GM12878 (cell line): ENCODE measurements around the gene SCRG1. TPM values are rescaled to one million over a fixed set of nuclear protein-coding genes. Genes with fewer than 3 reads are reported as not detected.

Source experiments
- ATAC-seq: fragments of 200-7000 bp; cut with Tn5 transposase; 3 replicates; pipeline ENCODE4 v1.9.1; 2020; ENCODE audit warnings: mild to moderate bottlenecking, moderate library complexity
- BruUV-seq: library from RNA; stranded (reverse); fragments of 400-500 nt; replicated peaks from 2 replicates; lab custom pipeline; 2021; lab: Mats Ljungman, UMichigan
- CTCF ChIA-PET: fragments of 300-600 bp; sonication (Branson Sonifier 250); formaldehyde crosslinking; extraction: SDS; loops from one replicate; lab custom pipeline; 2021; ENCODE audit warnings: inconsistent platforms; lab: Yijun Ruan, JAX
- POLR2A ChIA-PET: fragments of 350-600 bp; formaldehyde crosslinking; extraction: SDS; loops from one replicate; lab custom pipeline; 2021; ENCODE audit warnings: inconsistent platforms; lab: Charles Lee
- RAD21 ChIA-PET: fragments of 300-600 bp; sonication (Branson Sonifier 250); formaldehyde crosslinking; loops from one replicate; lab custom pipeline; 2023; ENCODE audit warnings: antibody characterized with exemption; ENCODE audit not compliant: unreplicated experiment; lab: Charles Lee
- SMC1A ChIA-PET: fragments of 300-600 bp; sonication (Branson Sonifier 250); formaldehyde crosslinking; loops from one replicate; lab custom pipeline; 2023; ENCODE audit not compliant: unreplicated experiment, uncharacterized antibody; lab: Charles Lee
- DNase-seq: peaks from one replicate; pipeline ENCODE4 v3.0.0-alpha.2; 2011; ENCODE audit warnings: low read depth, low spot score
- FAIRE-seq: peaks from 3 replicates; lab custom pipeline; 2011; peaks lifted over from hg19 to GRCh38; lab: Jason Lieb, UNC
- H2AFZ ChIP-seq: 2 replicates; pipeline ENCODE4 v1.6.0; 2011; ENCODE audit warnings: low read depth, low read length, control low read depth; ENCODE audit not compliant: control insufficient read depth
- H3K27ac ChIP-seq: 2 replicates; pipeline ENCODE4 v1.5.1; 2011; ENCODE audit warnings: control low read depth; ENCODE audit not compliant: control insufficient read depth, insufficient read depth
- H3K27me3 ChIP-seq, 2 experiments: replicated peaks in 1 of 2; 2 replicates each; pipeline versions ENCODE4 v1.6.0 to v1.6.1; 2011; ENCODE audit warnings: low read length in 1 of 2; ENCODE audit not compliant: control insufficient read depth in 2 of 2, insufficient read depth in 2 of 2
- H3K36me3 ChIP-seq, 2 experiments: 2 replicates each; pipeline ENCODE4 v1.5.1; 2011; ENCODE audit warnings: low read length in 1 of 2; ENCODE audit not compliant: control insufficient read depth in 2 of 2, insufficient read depth in 2 of 2
- H3K4me1 ChIP-seq: 2 replicates; pipeline ENCODE4 v1.6.1; 2011; ENCODE audit warnings: mild to moderate bottlenecking, low read length, moderate library complexity, mixed read lengths; ENCODE audit not compliant: control insufficient read depth, insufficient read depth
- H3K4me2 ChIP-seq: 2 replicates; pipeline ENCODE4 v1.6.0; 2011; ENCODE audit warnings: control low read depth; ENCODE audit not compliant: control insufficient read depth, insufficient read depth
- H3K4me3 ChIP-seq: fragments of 200-600 bp; sonication (generic); 2 replicates; pipeline ENCODE4 v1.5.1; 2016
- H3K79me2 ChIP-seq: 2 replicates; pipeline ENCODE4 v1.6.0; 2011; ENCODE audit warnings: low read length; ENCODE audit not compliant: control insufficient read depth, insufficient read depth
- H3K9ac ChIP-seq: 2 replicates; pipeline ENCODE4 v1.8.0; 2011; ENCODE audit warnings: low read length, control low read depth, mixed read lengths; ENCODE audit not compliant: control insufficient read depth, insufficient read depth
- H3K9me3 ChIP-seq: replicated peaks from 3 replicates; pipeline ENCODE4 v1.5.1; 2011; ENCODE audit warnings: mild to moderate bottlenecking, low read length; ENCODE audit not compliant: control insufficient read depth, insufficient read depth
- H4K20me1 ChIP-seq: 2 replicates; pipeline ENCODE4 v1.6.0; 2011; ENCODE audit not compliant: control insufficient read depth, insufficient read depth
- ATF7 ChIP-seq: fragments of 450-650 bp; IDR thresholded peaks from 2 replicates; pipeline ENCODE4 v1.6.1; 2016; ENCODE audit warnings: low read depth, mild to moderate bottlenecking
- BHLHE40 ChIP-seq, 2 experiments: fragments of 450-650 bp in 1 of 2; IDR thresholded peaks; 2 replicates each; pipeline ENCODE4 v1.6.1; 2011 to 2017; ENCODE audit warnings: low read depth in 2 of 2, borderline replicate concordance in 1 of 2, improper control_type of control experiment in 1 of 2, low read length in 1 of 2, mild to moderate bottlenecking in 1 of 2
- CEBPZ ChIP-seq: fragments of 150-350 bp; IDR thresholded peaks from 2 replicates; pipeline ENCODE4 v1.6.1; 2016; ENCODE audit warnings: low read depth, low read length
- DPF2 ChIP-seq: fragments of 450-650 bp; IDR thresholded peaks from 2 replicates; pipeline ENCODE4 v1.6.1; 2017; ENCODE audit warnings: mild to moderate bottlenecking
- GABPA ChIP-seq: IDR thresholded peaks from 2 replicates; pipeline ENCODE4 v1.6.1; 2014; ENCODE audit warnings: antibody characterized with exemption, low read depth, mild to moderate bottlenecking, inconsistent platforms
- GATAD2B ChIP-seq: fragments of 450-650 bp; conservative IDR thresholded peaks from 2 replicates; pipeline ENCODE4 v1.6.1; 2017; ENCODE audit warnings: low read depth, mild to moderate bottlenecking, moderate library complexity
- HSF1 ChIP-seq: fragments of 150-350 bp; IDR thresholded peaks from 2 replicates; pipeline ENCODE4 v1.6.1; 2014; ENCODE audit warnings: mild to moderate bottlenecking, low read depth, low read length
- KDM1A ChIP-seq: fragments of 200-600 bp; sonication (generic); IDR thresholded peaks from 2 replicates; pipeline ENCODE4 v1.6.1; 2016; ENCODE audit warnings: borderline replicate concordance
- MEF2B ChIP-seq: fragments of 450-650 bp; IDR thresholded peaks from 2 replicates; pipeline ENCODE4 v1.6.1; 2018; ENCODE audit warnings: mild to moderate bottlenecking, moderate library complexity; ENCODE audit not compliant: partially characterized antibody, poor library complexity, severe bottlenecking
- NRF1 ChIP-seq: conservative IDR thresholded peaks from 2 replicates; pipeline ENCODE4 v1.6.1; 2011; ENCODE audit warnings: mild to moderate bottlenecking, low read depth, low read length, improper control_type of control experiment
- RBBP5 ChIP-seq: fragments of 200-600 bp; sonication (generic); conservative IDR thresholded peaks from 2 replicates; pipeline ENCODE4 v1.6.1; 2016
- SMAD1 ChIP-seq: fragments of 450-650 bp; IDR thresholded peaks from 2 replicates; pipeline ENCODE4 v1.6.1; 2018; ENCODE audit warnings: mild to moderate bottlenecking, low read depth; ENCODE audit not compliant: partially characterized antibody
- SMAD5 ChIP-seq: IDR thresholded peaks from 2 replicates; pipeline ENCODE4 v1.6.1; 2016; ENCODE audit warnings: antibody characterized with exemption, low read depth
- SUZ12 ChIP-seq: fragments of 200-600 bp; sonication (generic); IDR thresholded peaks from one replicate; pipeline ENCODE4 v1.6.1; 2018; ENCODE audit warnings: antibody characterized with exemption, mild to moderate bottlenecking; ENCODE audit not compliant: unreplicated experiment
- USF1 ChIP-seq: IDR thresholded peaks from 2 replicates; pipeline ENCODE4 v1.6.1; 2011; ENCODE audit warnings: borderline replicate concordance, low read depth, mild to moderate bottlenecking, moderate library complexity, mixed read lengths, low read length; ENCODE audit not compliant: insufficient read depth; ENCODE audit errors: extremely low read length
- WGBS: methylation state at CpG from one replicate; pipeline ENCODE4 v1.1.6; 2016; ENCODE audit warnings: low lambda C conversion rate; ENCODE audit not compliant: insufficient replicate concordance, insufficient coverage; ENCODE audit errors: missing lambda C conversion rate; 5-methylcytosine and 5-hydroxymethylcytosine counted together
- in situ Hi-C: fragments of 300-500 bp; cut with MboI; formaldehyde crosslinking; loops from 9 replicates; pipeline ENCODE4 v1.14.3; 2018; ENCODE audit warnings: mixed read lengths
- intact Hi-C: fragments of 100-400 bp; cut with micrococcal nuclease; formaldehyde crosslinking; loops from one replicate; pipeline ENCODE4 v1.14.2; 2022; ENCODE audit not compliant: unreplicated experiment
- polyA plus RNA-seq, 11 experiments: library from polyadenylated mRNA; depleted of rRNA in 4 of 11; unstranded in 6 of 11; stranded (reverse) in 5 of 11; fragments of >200 nt; fragmentation: Nextera tagmentation in 4 of 11; fragmentation: Illumina TruSeq in 1 of 11; extraction: Ambion mirVana in 4 of 11; extraction: Trizol in 1 of 11; gene quantifications; 1 replicate in 1 of 11; 2 replicates in 10 of 11; pipeline versions ENCODE4 v1.2.1 to v1.2.3, GENCODE V29; 2011 to 2016; ENCODE audit warnings: inconsistent platforms in 2 of 11, missing spikeins in 2 of 11, low read depth in 1 of 11
- total RNA-seq, 4 experiments: library from RNA; depleted of rRNA in 3 of 4; stranded (reverse); fragments of >200 nt in 3 of 4; fragmentation: Illumina TruSeq in 1 of 4; extraction: Trizol in 1 of 4; gene quantifications; 2 replicates each; pipeline versions ENCODE4 v1.2.1 to v1.2.3, GENCODE V29; 2013 to 2021
- TF ChIP-seq, protein P1 (sequence below): fragments of 450-650 bp; IDR thresholded peaks from 2 replicates; pipeline ENCODE4 v1.6.1; 2017; ENCODE audit warnings: antibody characterized with exemption, mild to moderate bottlenecking, moderate library complexity

SCRG1 gene
- total and polyA plus RNA-seq, 10 of the 15 experiments (the other 5 are each of a cell fraction or from before 2014, with no cell fraction given): 0.02 to 0.58 (median 0.54) TPM; not detected in 7

- Histone ChIP-seq H3K27ac (no peak overlapping the region), H3K9ac (no peak overlapping the region), H3K4me1 (no peaks in the 10 kb centered on the region), H2AFZ (no peak overlapping the region), H3K9me3 (no peaks in the 10 kb centered on the region), H3K27me3 (no peaks in the 10 kb centered on the region)
- DNase-seq (no peak), ATAC-seq (no peak), FAIRE-seq (no peak)
- intact Hi-C loops: no loop called here
- BruUV-seq: no TSS peak
- ChIA-PET RAD21 (interaction anchor here (1.2 kb wide), 1 partner anchor 32 kb away, joined by 3 read pairs; no protein-coding TSS in a partner anchor), SMC1A (interaction anchor here (0.9 to 7.7 kb wide), 5 partner anchors 12 to 117 kb away, joined by 3 to 84 read pairs (median 3); no protein-coding TSS in a partner anchor)
- 52% methylated on average over 2 of the region's 2 CpGs for WGBS
- TF ChIP-seq SMAD5 (no peak), BHLHE40 (IDR thresholded peaks at IDR 0.05; ENCODE audit: borderline replicate concordance in 1 of 2, low read depth in 2 of 2, low read length in 1 of 2) (no peak), SMAD1 (no peak), RBBP5 (no peak), USF1 (no peak), SUZ12 (no peak), KDM1A (no peak), HSF1 (no peak), CEBPZ (no peak), GABPA (no peak), GATAD2B (no peak), ATF7 (no peak), NRF1 (no peak), DPF2 (no peak), MEF2B (no peak)
- TF ChIP-seq, protein P1, sequence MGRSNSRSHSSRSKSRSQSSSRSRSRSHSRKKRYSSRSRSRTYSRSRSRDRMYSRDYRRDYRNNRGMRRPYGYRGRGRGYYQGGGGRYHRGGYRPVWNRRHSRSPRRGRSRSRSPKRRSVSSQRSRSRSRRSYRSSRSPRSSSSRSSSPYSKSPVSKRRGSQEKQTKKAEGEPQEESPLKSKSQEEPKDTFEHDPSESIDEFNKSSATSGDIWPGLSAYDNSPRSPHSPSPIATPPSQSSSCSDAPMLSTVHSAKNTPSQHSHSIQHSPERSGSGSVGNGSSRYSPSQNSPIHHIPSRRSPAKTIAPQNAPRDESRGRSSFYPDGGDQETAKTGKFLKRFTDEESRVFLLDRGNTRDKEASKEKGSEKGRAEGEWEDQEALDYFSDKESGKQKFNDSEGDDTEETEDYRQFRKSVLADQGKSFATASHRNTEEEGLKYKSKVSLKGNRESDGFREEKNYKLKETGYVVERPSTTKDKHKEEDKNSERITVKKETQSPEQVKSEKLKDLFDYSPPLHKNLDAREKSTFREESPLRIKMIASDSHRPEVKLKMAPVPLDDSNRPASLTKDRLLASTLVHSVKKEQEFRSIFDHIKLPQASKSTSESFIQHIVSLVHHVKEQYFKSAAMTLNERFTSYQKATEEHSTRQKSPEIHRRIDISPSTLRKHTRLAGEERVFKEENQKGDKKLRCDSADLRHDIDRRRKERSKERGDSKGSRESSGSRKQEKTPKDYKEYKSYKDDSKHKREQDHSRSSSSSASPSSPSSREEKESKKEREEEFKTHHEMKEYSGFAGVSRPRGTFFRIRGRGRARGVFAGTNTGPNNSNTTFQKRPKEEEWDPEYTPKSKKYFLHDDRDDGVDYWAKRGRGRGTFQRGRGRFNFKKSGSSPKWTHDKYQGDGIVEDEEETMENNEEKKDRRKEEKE: no peak
- TF ChIP-seq, all 136 proteins: peak for 0
- in situ Hi-C loops: no loop called here
- H3K4me3 ChIP-seq: no peak overlapping the region
- H3K79me2 ChIP-seq: no peaks in the 10 kb centered on the region
- ChIA-PET CTCF (interaction anchor here (1.1 to 8.6 kb wide), 7 partner anchors 8 to 397 kb away, joined by 3 to 113 read pairs (median 5); no protein-coding TSS in a partner anchor), POLR2A (no interaction called here)
- no peaks in the 10 kb centered on the region for H4K20me1 ChIP-seq
- H3K36me3 ChIP-seq: no peaks in the 10 kb centered on the region
- no peak overlapping the region for H3K4me2 ChIP-seq
Observed at GRCh38 chr4:173410079-173410478, 11.2 kb upstream of the SCRG1 start.
